ENCODE results near the gene PPM1H.

PPM1H gene

GRCh38 chr12:62603061-62603810, 331.7 kb downstream of the PPM1H start:
- peak; percentile 70 for DNase-seq (ENCODE audit: low spot score)

DNA sequence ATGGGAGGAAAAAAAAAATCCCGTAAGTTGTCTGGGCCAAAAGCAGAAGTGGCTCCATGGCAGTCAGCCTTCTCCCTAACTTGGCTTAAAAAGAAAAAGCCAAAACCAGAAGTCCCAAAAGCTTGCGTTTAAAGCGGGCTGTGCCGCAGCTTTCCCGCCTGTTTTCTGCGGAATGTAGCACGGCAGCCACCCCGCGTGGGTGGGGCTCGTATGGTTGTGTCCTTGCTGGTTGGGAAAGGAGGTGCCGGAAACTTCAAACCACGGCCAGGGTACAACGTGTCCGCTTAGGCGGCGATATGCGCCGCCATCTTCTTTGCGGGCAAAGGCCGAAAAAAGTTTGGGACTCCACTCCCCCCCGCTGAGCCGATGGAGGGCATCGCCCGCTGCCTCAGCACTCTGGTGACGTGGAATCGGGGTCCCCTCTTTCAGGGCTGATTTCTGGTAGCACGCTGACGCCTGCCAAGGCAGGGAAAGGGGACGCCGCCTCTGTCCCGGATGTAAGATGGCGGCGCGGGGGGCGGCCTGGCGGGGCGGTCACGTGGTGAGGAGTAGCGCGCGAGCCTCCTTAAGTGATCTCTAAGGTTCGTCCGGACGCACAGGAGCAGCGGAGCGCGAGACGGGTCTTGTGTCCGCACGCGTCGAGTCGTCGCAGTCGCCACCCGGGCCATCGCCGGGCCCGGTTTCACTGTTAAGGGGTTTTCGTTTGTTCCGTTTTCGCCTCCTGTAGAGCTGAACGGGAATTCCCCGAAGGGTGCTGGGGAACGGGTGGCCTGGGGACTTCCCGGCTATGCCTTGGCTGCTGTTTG, 332.5 kb downstream of the PPM1H start:
- DNase-seq (ENCODE audit: low spot score) = peak; percentile 71

DNA sequence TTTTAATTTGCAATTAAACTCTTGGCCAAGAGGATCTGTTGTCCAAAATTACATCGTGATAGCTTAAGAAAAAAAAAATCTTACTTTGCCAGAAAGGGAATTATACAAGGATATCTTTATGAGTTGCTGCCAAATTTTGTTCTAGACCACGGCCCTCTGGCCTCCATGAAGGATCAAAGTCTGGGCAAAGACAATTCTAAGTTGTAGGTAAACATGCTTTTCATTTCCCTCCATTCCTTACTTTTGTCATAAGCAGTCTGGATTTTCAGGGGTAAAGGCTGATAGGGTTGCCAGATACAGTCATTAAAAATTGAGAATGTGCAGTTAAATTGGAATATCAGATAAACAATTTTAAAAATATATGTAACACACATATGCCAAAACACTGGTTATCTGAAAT, 333.2 kb downstream of the PPM1H start:
- no peak for DNase-seq (ENCODE audit: low spot score)

- DNase-seq (ENCODE audit: low spot score) = no peak
Observed at GRCh38 chr12:62599854-62600437, 335.0 kb downstream of the PPM1H start.

DNA sequence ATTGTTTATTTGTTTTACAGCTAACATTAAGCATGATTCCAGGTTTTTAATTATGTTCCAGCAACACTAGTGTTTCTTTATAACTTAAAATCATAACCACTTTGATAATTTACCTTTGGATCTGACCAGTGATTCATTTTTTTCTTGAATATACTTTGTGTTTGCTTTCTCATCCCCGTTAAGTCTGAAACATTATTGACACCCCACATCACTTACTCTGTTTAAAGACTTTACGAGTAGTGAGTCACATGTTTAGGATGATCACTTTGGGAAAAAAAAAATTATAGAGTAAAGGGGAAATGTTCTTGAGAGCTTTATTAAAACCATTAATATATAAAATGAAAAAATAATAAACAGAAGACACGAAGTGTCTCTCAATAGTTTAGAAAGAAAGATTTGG, 336.1 kb downstream of the PPM1H start:
- no peak for DNase-seq (ENCODE audit: low spot score)

GRCh38 chr12:62597253-62597652, 337.7 kb downstream of the PPM1H start:
- no peak for DNase-seq (ENCODE audit: low spot score)

Data from COLO829 (cell line).